Measurements from ENCODE around the gene PKM.
"Not testable (repeated sequence)": the region's sequence is repeated elsewhere in the genome, so short reads cannot be mapped to it uniquely, and the experiment has no call there.

The PKM gene

GRCh38 chr15:72231066-72231832 is at the start of gene PKM:
Gene PKM (minus strand): TSS chr15:72231190. CDS start chr15:72219097, 12,093 bp downstream.
- peak; percentile 98 to 99 for DNase-seq (ENCODE audit: low read depth in 2 of 2)
- no peak for TF ChIP-seq CTCF (IDR thresholded peaks at IDR 0.05; ENCODE audit: low read depth, low read length)
- peak within 1 kb of the TSS; percentile 75 to 91 for H3K4me3 ChIP-seq (replicated peaks in 1 of 2; ENCODE audit: low read depth in 2 of 2, low read length in 2 of 2)

- no peak for DNase-seq (ENCODE audit: low read depth in 2 of 2)
- no peak for TF ChIP-seq CTCF (IDR thresholded peaks at IDR 0.05; ENCODE audit: low read depth, low read length)
- no peak overlapping the region for H3K4me3 ChIP-seq (replicated peaks in 1 of 2; ENCODE audit: low read depth in 2 of 2, low read length in 2 of 2)
Observed at GRCh38 chr15:72280751-72281150, 49.8 kb upstream of the PKM start.

GRCh38 chr15:72278737-72279136 is 47.7 kb upstream of the PKM start:
- DNase-seq (ENCODE audit: low read depth in 2 of 2) = no peak
- TF ChIP-seq CTCF (IDR thresholded peaks at IDR 0.05; ENCODE audit: low read depth, low read length) = no peak
- no peak overlapping the region for H3K4me3 ChIP-seq (replicated peaks in 1 of 2; ENCODE audit: low read depth in 2 of 2, low read length in 2 of 2)

- H3K4me3 ChIP-seq (replicated peaks in 1 of 2; ENCODE audit: low read depth in 2 of 2, low read length in 2 of 2) = no peak overlapping the region
- no peak for TF ChIP-seq CTCF (IDR thresholded peaks at IDR 0.05; ENCODE audit: low read depth, low read length)
- no peak for DNase-seq (ENCODE audit: low read depth in 2 of 2)
Observed at GRCh38 chr15:72276326-72276700, 45.3 kb upstream of the PKM start.

GRCh38 chr15:72275635-72276325 is 44.8 kb upstream of the PKM start:
- H3K4me3 ChIP-seq (replicated peaks in 1 of 2; ENCODE audit: low read depth in 2 of 2, low read length in 2 of 2); DNase-seq (ENCODE audit: low read depth in 2 of 2): not testable (repeated sequence)

DNA sequence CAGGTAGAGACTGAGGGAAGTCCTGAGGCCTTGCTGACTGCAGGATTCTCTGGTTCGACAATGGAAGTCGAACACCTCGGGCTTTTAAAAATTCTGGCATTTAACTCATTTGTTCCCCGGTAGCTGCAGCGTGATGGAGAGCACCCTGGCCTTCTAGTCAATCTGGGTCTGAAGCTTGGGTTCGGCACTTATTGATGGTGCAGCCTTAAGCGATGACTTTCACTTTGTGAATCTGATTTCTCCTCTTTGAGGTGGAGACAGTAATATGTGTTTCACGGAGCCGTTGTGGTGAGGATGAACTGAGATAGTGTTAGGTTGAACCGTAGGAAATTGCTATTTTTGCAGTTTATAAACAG is 42.0 kb upstream of the PKM start:
- peak overlapping the region; percentile 14 to 86 for H3K4me3 ChIP-seq (replicated peaks in 1 of 2; ENCODE audit: low read depth in 2 of 2, low read length in 2 of 2)
- no peak for TF ChIP-seq CTCF (IDR thresholded peaks at IDR 0.05; ENCODE audit: low read depth, low read length)
- no peak for DNase-seq (ENCODE audit: low read depth in 2 of 2)

DNA sequence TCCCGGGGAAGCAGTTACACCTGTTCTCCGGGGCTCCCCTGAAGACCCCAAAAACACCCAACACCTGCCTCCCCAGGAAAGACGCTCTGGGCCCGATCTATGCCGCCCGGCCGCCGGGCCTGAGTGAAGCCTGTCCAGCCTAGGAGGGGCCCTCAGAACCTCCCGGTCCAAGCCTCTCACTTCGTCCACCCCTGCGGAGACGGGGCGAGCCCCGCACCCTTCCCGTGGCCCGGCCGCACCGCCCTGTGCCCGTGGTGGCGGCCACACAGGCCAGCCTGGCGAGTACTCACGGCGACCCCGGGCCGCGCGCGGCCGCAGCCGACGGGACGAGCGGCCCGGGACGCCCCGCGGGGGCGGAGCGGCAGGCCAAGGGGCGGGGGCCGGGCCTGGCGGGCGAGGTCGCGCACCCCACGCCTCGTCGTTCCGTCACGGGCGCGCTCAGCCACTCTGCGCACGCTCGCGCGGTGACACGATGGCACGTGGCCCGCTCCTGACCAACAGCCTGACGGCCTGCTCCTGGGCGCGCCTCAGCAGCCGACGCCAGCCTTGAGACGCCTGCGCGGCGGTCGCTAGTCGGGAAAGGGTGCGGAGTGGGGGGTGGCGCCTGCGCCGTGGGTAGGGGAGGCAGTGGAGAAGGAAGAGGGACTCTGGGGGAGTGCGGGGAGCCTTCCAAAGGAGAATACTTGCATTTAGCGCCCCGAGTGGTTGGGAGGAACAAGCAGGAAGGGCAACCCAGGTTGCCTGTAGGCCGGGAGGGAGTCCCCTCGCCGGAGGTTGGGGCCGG is 41.4 kb upstream of the PKM start, which contains the start of gene PARP6:
Gene PARP6 (minus strand): TSS at position 342 of the 784 bp plus-strand sequence. CDS start 5,077 bp downstream, outside the sequence.
- TF ChIP-seq CTCF (IDR thresholded peaks at IDR 0.05; ENCODE audit: low read depth, low read length) = peak; percentile 59
- peak; percentile 96 to 99 for DNase-seq (ENCODE audit: low read depth in 2 of 2)
- peak within 1 kb of the TSS; percentile 83 to 86 for H3K4me3 ChIP-seq (replicated peaks in 1 of 2; ENCODE audit: low read depth in 2 of 2, low read length in 2 of 2)

Measured in cardiac fibroblast (primary cell).